Liver (tissue), 9 donors: ENCODE measurements around the gene BTK. TPM values are rescaled to one million over a fixed set of nuclear protein-coding genes. Genes with fewer than 3 reads are reported as not detected.

Experiments
- DNase-seq: peaks from one replicate; pipeline ENCODE4 v3.0.0-alpha.2; 2017; ENCODE audit warnings: low spot score
- H3K27ac ChIP-seq, 2 donors: one replicate each; pipeline ENCODE4 v1.7.0; 2013; ENCODE audit warnings: inconsistent platforms in 2 of 2, low read length in 2 of 2, control low read depth in 1 of 2, low read depth in 1 of 2, mild to moderate bottlenecking in 1 of 2
- H3K27me3 ChIP-seq, 4 donors: one replicate each; pipeline versions ENCODE4 v1.6.1 to v1.7.0; 2013; ENCODE audit warnings: low read length in 3 of 4, inconsistent platforms in 1 of 4, mild to moderate bottlenecking in 1 of 4, moderate library complexity in 1 of 4; ENCODE audit not compliant: control insufficient read depth in 4 of 4, insufficient read depth in 4 of 4
- H3K36me3 ChIP-seq, 4 donors: one replicate each; pipeline versions ENCODE4 v1.6.1 to v1.7.0; 2013; ENCODE audit warnings: low read length in 3 of 4, mild to moderate bottlenecking in 3 of 4, low read depth in 1 of 4, moderate library complexity in 1 of 4; ENCODE audit not compliant: control insufficient read depth in 4 of 4, insufficient read depth in 3 of 4
- H3K4me1 ChIP-seq, 4 donors: one replicate each; pipeline versions ENCODE4 v1.6.1 to v1.7.0; 2013; ENCODE audit warnings: low read length in 3 of 4, mild to moderate bottlenecking in 3 of 4, moderate library complexity in 1 of 4; ENCODE audit not compliant: control insufficient read depth in 4 of 4, insufficient read depth in 4 of 4
- H3K4me3 ChIP-seq, 3 donors: one replicate each; pipeline versions ENCODE4 v1.6.1 to v1.7.0; 2013; ENCODE audit warnings: low read length in 3 of 3, control low read depth in 1 of 3, low read depth in 1 of 3, mild to moderate bottlenecking in 1 of 3
- H3K9ac ChIP-seq, 2 donors: one replicate each; pipeline ENCODE4 v1.7.0; 2013; ENCODE audit warnings: low read length in 2 of 2, mild to moderate bottlenecking in 2 of 2, moderate library complexity in 2 of 2, control low read depth in 1 of 2, low read depth in 1 of 2
- H3K9me3 ChIP-seq, 4 donors: one replicate each; pipeline versions ENCODE4 v1.6.1 to v1.7.0; 2013; ENCODE audit warnings: low read length in 3 of 4; ENCODE audit not compliant: control insufficient read depth in 4 of 4
- CTCF ChIP-seq: fragments of 150-350 bp; IDR thresholded peaks from 2 replicates; pipeline ENCODE4 v1.5.1; 2017; ENCODE audit warnings: improper control_type of control experiment, low read depth, low read length; ENCODE audit not compliant: missing input control
- FOXA1 ChIP-seq: IDR thresholded peaks from 2 replicates; pipeline ENCODE4 v1.6.1; 2016; ENCODE audit warnings: antibody characterized with exemption
- FOXA2 ChIP-seq: IDR thresholded peaks from 2 replicates; pipeline ENCODE4 v1.6.1; 2016; ENCODE audit warnings: antibody characterized with exemption
- HNF4A ChIP-seq, 2 donors: conservative IDR thresholded peaks; 2 replicates each; pipeline ENCODE4 v1.6.1; 2016; ENCODE audit warnings: antibody characterized with exemption in 2 of 2, mild to moderate bottlenecking in 2 of 2
- HNF4G ChIP-seq: IDR thresholded peaks from 2 replicates; pipeline ENCODE4 v1.6.1; 2016; ENCODE audit warnings: antibody characterized with exemption
- JUND ChIP-seq, 2 donors: IDR thresholded peaks; 2 replicates each; pipeline ENCODE4 v1.6.1; 2016; ENCODE audit warnings: antibody characterized with exemption in 2 of 2
- MAX ChIP-seq: IDR thresholded peaks from 2 replicates; pipeline ENCODE4 v1.6.1; 2016; ENCODE audit warnings: antibody characterized with exemption
- REST ChIP-seq: IDR thresholded peaks from 2 replicates; pipeline ENCODE4 v1.6.1; 2016; ENCODE audit warnings: antibody characterized with exemption, mild to moderate bottlenecking
- RXRA ChIP-seq, 2 donors: IDR thresholded peaks; 2 replicates each; pipeline ENCODE4 v1.6.1; 2017 to 2018; ENCODE audit warnings: antibody characterized with exemption in 2 of 2, mild to moderate bottlenecking in 1 of 2
- SP1 ChIP-seq: IDR thresholded peaks from 2 replicates; pipeline ENCODE4 v1.6.1; 2018; ENCODE audit warnings: antibody characterized with exemption, mild to moderate bottlenecking
- TAF1 ChIP-seq: conservative IDR thresholded peaks from 2 replicates; pipeline ENCODE4 v1.6.1; 2016; ENCODE audit warnings: antibody characterized with exemption, mild to moderate bottlenecking
- ZBTB33 ChIP-seq: IDR thresholded peaks from 2 replicates; pipeline ENCODE4 v1.6.1; 2016; ENCODE audit warnings: antibody characterized with exemption
- WGBS: extraction: QIAGEN DNeasy Blood & Tissue Kit; methylation state at CpG from one replicate; pipeline ENCODE4 v1.1.7; 2013; 5-methylcytosine and 5-hydroxymethylcytosine counted together
- polyA plus RNA-seq, 2 donors: library from polyadenylated mRNA; stranded (reverse) in 1 of 2; unstranded in 1 of 2; fragments of 200-250 nt in 1 of 2; fragments of >200 nt in 1 of 2; fragmentation: Nextera tagmentation in 1 of 2; extraction: Ambion mirVana in 1 of 2; gene quantifications; one replicate each; pipeline versions ENCODE4 v1.2.1 to v1.2.3, GENCODE V29; 2013 to 2015
- total RNA-seq, 2 donors: library from RNA; depleted of rRNA; stranded (reverse); fragments of >200 nt; gene quantifications; one replicate each; pipeline ENCODE4 v1.2.3, GENCODE V29; 2014
- donor health status: healthy.
- donor health status: healthy.
- donor health status: healthy.
- donor health status: healthy.
- donor health status: healthy.

Gene BTK
- total and polyA plus RNA-seq, 4 donors, result 0.99 to 22.6 (median 2.3) TPM

- WGBS, result 64% methylated on average over 1 of the region's 1 CpG
- H3K36me3 ChIP-seq, result no peaks in the 10 kb centered on the region
- H3K9me3 ChIP-seq, result no peaks in the 10 kb centered on the region
- no peaks in the 10 kb centered on the region for H3K27me3 ChIP-seq
- H3K4me3 ChIP-seq, result no peak overlapping the region
- no peaks in the 10 kb centered on the region for H3K4me1 ChIP-seq
- H3K9ac ChIP-seq, result no peak overlapping the region
- TF ChIP-seq HNF4A (conservative IDR thresholded peaks at IDR 0.05) (no peak), REST (no peak), JUND (IDR thresholded peaks at IDR 0.05) (no peak), FOXA2 (no peak), CTCF (no peak), ZBTB33 (no peak), MAX (no peak), RXRA (IDR thresholded peaks at IDR 0.05) (no peak), SP1 (no peak)
- H3K27ac ChIP-seq, result no peak overlapping the region
- DNase-seq, result no peak
These were observed 8.4 kb downstream of the BTK start for GRCh38 chrX:101377547-101377946.

GRCh38 chrX:101370888-101371504 lies 15.0 kb downstream of the BTK start:
- 73% methylated on average over 3 of the region's 3 CpGs for WGBS
- H3K36me3 ChIP-seq, result no peaks in the 10 kb centered on the region
- no peak overlapping the region for H3K9ac ChIP-seq
- H3K27ac ChIP-seq, result no peak overlapping the region
- no peak for DNase-seq
- H3K4me3 ChIP-seq, result no peak overlapping the region
- H3K9me3 ChIP-seq, result no peaks in the 10 kb centered on the region
- no peak for TF ChIP-seq TAF1
- TF ChIP-seq HNF4A (conservative IDR thresholded peaks at IDR 0.05), result no peak
- no peak for TF ChIP-seq HNF4G
- TF ChIP-seq MAX, result no peak
- no peak for TF ChIP-seq FOXA1
- H3K4me1 ChIP-seq, result no peaks in the 10 kb centered on the region
- H3K27me3 ChIP-seq, result no peaks in the 10 kb centered on the region
